Skeletal muscle satellite cell (primary cell): ENCODE results near the gene PARD3.
"Not testable (repeated sequence)": the region's sequence is repeated elsewhere in the genome, so short reads cannot be mapped to it uniquely, and the experiment has no call there.

Source experiments
- H3K27me3 ChIP-seq: 2 replicates; pipeline ENCODE4 v1.7.0; 2013; ENCODE audit warnings: low read length; ENCODE audit not compliant: control insufficient read depth, insufficient read depth
- H3K36me3 ChIP-seq: 2 replicates; pipeline ENCODE4 v1.7.0; 2013; ENCODE audit warnings: mild to moderate bottlenecking, control low read depth, low read length; ENCODE audit not compliant: insufficient read depth
- H3K4me1 ChIP-seq: 2 replicates; pipeline ENCODE4 v1.7.0; 2013; ENCODE audit warnings: low read length; ENCODE audit not compliant: control insufficient read depth, insufficient read depth
- H3K4me2 ChIP-seq: 2 replicates; pipeline ENCODE4 v1.7.0; 2013; ENCODE audit warnings: mild to moderate bottlenecking, low read length
- H3K4me3 ChIP-seq: 2 replicates; pipeline ENCODE4 v1.7.0; 2013; ENCODE audit warnings: low read length
- H3K9ac ChIP-seq: 2 replicates; pipeline ENCODE4 v1.7.0; 2013; ENCODE audit warnings: mild to moderate bottlenecking, low read depth, low read length, moderate library complexity
- H3K9me3 ChIP-seq: replicated peaks from 2 replicates; pipeline ENCODE4 v1.7.0; 2013; ENCODE audit warnings: mild to moderate bottlenecking, control low read depth, low read length

PARD3 gene

GRCh38 chr10:34649385-34649784 is 165.7 kb downstream of the PARD3 start:
- no peaks in the 10 kb centered on the region for H3K4me1 ChIP-seq
- H3K36me3 ChIP-seq, result no peaks in the 10 kb centered on the region
- H3K9ac ChIP-seq, result no peak overlapping the region
- H3K4me3 ChIP-seq, result no peak overlapping the region
- no peaks in the 10 kb centered on the region for H3K9me3 ChIP-seq
- no peaks in the 10 kb centered on the region for H3K27me3 ChIP-seq
- no peak overlapping the region for H3K4me2 ChIP-seq

DNA sequence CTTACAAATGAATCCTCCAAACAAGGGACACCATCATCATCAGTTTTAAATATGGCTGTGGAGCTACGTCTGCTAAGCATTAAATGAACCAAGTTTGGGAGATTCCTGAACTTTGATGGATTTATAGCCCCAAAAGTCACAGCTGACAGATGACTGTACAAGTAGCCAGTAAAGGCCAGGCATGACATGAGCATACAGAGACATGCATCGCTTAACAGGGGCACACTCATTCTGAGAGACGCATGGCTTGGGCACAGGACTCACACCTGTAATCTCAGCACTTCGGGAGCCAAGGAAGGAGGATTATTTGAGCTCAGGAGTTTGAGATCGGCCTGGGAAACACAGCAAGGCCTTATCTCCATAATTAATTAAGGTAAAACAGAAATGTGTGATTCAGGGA is 166.2 kb downstream of the PARD3 start:
- no peaks in the 10 kb centered on the region for H3K27me3 ChIP-seq
- H3K4me2 ChIP-seq, result no peak overlapping the region
- H3K4me1 ChIP-seq, result no peaks in the 10 kb centered on the region
- no peaks in the 10 kb centered on the region for H3K9me3 ChIP-seq
- H3K9ac ChIP-seq, result no peak overlapping the region
- H3K36me3 ChIP-seq, result no peaks in the 10 kb centered on the region
- H3K4me3 ChIP-seq, result no peak overlapping the region

- Histone ChIP-seq H3K4me3 (no peak overlapping the region), H3K27me3 (no peaks in the 10 kb centered on the region), H3K36me3 (no peaks in the 10 kb centered on the region), H3K4me2 (no peak overlapping the region), H3K9me3 (no peaks in the 10 kb centered on the region), H3K4me1 (no peaks in the 10 kb centered on the region), H3K9ac (no peak overlapping the region)
Measured at GRCh38 chr10:34647875-34648865, 166.9 kb downstream of the PARD3 start.

DNA sequence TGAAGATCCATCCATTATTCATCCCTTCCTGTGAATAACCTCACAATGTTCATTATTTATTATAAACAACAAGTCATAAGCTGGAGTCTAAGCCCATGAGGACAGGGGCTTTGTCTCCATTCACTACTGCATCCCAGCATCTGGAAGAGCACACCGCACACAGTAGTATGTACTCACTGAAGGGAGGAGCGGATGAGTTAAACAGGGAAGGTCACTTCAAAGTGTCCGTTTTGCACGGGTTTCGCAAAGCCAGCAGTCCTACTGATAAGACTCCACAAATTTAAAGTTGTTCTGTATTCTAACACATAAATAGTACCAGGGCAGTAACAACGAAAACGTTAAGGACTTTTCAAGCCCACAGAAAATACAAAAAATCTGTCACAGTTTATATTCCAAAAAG is 167.9 kb downstream of the PARD3 start:
- Histone ChIP-seq H3K9me3 (no peaks in the 10 kb centered on the region), H3K36me3 (no peaks in the 10 kb centered on the region), H3K27me3 (no peaks in the 10 kb centered on the region), H3K4me2 (no peak overlapping the region), H3K4me3 (no peak overlapping the region), H3K4me1 (no peaks in the 10 kb centered on the region), H3K9ac (no peak overlapping the region)

DNA sequence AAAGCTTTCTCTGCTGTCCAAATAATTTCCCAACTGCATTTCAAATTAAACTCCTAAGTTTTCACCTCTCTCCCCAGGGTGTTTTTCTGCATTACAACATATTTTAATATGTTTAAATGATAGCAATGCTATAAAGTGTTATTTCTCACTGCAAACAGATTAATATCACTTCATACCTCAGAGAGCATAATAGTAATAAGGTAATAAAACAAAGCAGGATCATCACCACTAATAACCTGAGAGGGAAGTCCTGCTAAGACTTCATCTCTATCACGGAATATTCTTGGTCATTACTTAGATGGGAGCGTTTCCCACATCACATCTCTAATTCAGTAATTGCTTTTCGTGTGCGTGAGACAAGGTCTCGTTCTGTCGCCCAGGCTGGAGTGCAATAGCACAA is 168.8 kb downstream of the PARD3 start:
- Histone ChIP-seq H3K9me3 (no peaks in the 10 kb centered on the region), H3K9ac (no peak overlapping the region), H3K36me3 (no peaks in the 10 kb centered on the region), H3K4me2 (no peak overlapping the region), H3K4me1 (no peaks in the 10 kb centered on the region), H3K27me3 (no peaks in the 10 kb centered on the region), H3K4me3 (no peak overlapping the region)

DNA sequence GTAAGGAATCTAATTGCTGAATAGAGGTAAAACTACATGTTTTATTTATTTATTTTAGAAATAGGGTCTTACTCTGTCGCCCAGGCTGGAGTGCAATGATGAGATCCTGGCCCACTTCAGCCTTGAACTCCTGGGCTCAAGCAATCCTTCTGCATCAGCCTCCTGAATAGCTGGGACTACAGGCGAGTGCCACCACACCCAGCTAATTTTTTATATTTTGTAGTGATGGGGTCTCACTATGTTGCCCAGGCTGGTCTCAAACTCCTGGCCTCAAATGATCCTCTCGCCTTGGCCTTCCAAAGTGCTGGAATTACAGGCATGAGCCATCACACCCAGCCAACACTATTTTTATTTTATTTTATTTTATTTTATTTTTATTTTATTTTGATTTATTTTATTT is 170.3 kb downstream of the PARD3 start:
- H3K9me3 ChIP-seq, H3K4me3 ChIP-seq, H3K4me1 ChIP-seq, H3K9ac ChIP-seq, H3K4me2 ChIP-seq, H3K36me3 ChIP-seq, H3K27me3 ChIP-seq: not testable (repeated sequence)

DNA sequence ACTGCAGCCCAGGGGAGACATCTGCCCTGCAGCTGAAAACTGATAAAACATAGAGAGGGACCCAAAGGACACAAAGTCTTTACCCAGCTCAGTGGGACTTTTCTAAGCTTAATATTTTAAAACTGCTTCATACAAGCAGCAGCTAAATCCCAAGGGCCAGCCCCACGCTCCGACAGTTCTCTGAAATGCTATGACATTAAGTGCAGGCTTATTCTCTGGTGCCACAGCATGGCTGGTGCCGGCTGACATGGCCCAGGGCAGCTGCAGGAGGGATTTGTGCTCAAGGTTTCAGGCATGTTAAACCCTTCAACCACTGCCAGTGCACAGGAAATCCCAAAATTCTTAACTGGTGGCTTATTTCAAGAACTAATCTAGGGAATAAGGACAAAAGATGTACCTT is 170.9 kb downstream of the PARD3 start:
- H3K9ac ChIP-seq, result no peak overlapping the region
- H3K36me3 ChIP-seq, result no peaks in the 10 kb centered on the region
- no peaks in the 10 kb centered on the region for H3K27me3 ChIP-seq
- no peaks in the 10 kb centered on the region for H3K9me3 ChIP-seq
- no peak overlapping the region for H3K4me2 ChIP-seq
- no peaks in the 10 kb centered on the region for H3K4me1 ChIP-seq
- H3K4me3 ChIP-seq, result no peak overlapping the region

GRCh38 chr10:34643620-34644019 is 171.5 kb downstream of the PARD3 start:
- peaks cover 2% of the 10 kb centered on the region for H3K4me1 ChIP-seq
- H3K4me2 ChIP-seq, result no peak overlapping the region
- H3K9me3 ChIP-seq, result no peaks in the 10 kb centered on the region
- H3K9ac ChIP-seq, result no peak overlapping the region
- no peak overlapping the region for H3K4me3 ChIP-seq
- no peaks in the 10 kb centered on the region for H3K36me3 ChIP-seq
- H3K27me3 ChIP-seq, result no peaks in the 10 kb centered on the region

DNA sequence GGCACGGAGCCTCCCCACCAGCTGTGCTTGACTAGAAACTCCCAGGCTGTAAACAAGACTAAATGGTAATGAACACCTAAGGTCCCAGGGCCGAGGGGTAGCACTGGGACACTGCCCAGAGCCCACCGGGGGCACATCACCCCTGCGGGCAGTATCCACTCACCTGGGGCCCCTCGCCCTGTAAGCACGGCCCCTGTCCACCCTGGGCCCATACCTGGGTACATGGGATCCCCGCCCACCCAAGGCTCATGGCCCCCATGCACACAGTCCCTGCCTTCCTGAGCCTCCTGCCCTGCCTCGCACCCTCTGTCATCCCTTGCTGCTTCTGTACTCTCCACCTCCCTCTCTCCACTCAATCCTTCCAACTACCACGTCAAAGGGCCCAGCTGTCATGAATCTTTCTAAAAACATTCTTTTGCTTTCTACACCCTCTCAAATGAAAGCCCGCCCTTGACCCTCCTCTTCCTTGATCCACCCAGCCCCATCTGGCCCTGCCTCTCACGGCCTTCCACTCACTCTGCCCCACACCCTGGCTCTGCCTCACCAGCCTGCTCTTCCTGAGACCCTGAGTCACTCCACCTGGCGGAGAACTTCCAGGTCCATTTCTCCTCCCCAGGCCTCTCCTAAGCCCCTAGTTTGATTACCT is 173.1 kb downstream of the PARD3 start:
- no peak overlapping the region for H3K4me2 ChIP-seq
- H3K9ac ChIP-seq, result no peak overlapping the region
- H3K4me3 ChIP-seq, result no peak overlapping the region
- H3K4me1 ChIP-seq, result peaks cover 6% of the 10 kb centered on the region
- H3K36me3 ChIP-seq, result no peaks in the 10 kb centered on the region
- no peaks in the 10 kb centered on the region for H3K9me3 ChIP-seq
- no peaks in the 10 kb centered on the region for H3K27me3 ChIP-seq

GRCh38 chr10:34641147-34641912 is 173.8 kb downstream of the PARD3 start:
- Histone ChIP-seq H3K27me3 (no peaks in the 10 kb centered on the region), H3K4me3 (no peak overlapping the region), H3K9ac (no peak overlapping the region), H3K36me3 (no peaks in the 10 kb centered on the region), H3K4me2 (no peak overlapping the region), H3K9me3 (no peaks in the 10 kb centered on the region), H3K4me1 (peaks cover 6% of the 10 kb centered on the region)

GRCh38 chr10:34638406-34639054 is 176.6 kb downstream of the PARD3 start:
- Histone ChIP-seq H3K27me3 (no peaks in the 10 kb centered on the region), H3K4me1 (peaks cover 6% of the 10 kb centered on the region), H3K9me3 (no peaks in the 10 kb centered on the region), H3K36me3 (no peaks in the 10 kb centered on the region), H3K4me2 (no peak overlapping the region), H3K9ac (no peak overlapping the region), H3K4me3 (no peak overlapping the region)
